ENCODE measurements around the gene TTC9.

TTC9 gene

GRCh38 chr14:70641548-70642302 lies at the start of gene TTC9:
Gene TTC9, plus strand, starts transcription at chr14:70641916. Its CDS starts 214 bp downstream, at chr14:70642130.
- no peak for DNase-seq

- no peak for DNase-seq
Observed at GRCh38 chr14:70594461-70594860, 47.3 kb upstream of the TTC9 start.

GRCh38 chr14:70595443-70596185 lies 46.1 kb upstream of the TTC9 start:
- DNase-seq, result no peak

- DNase-seq, result no peak
Observed at GRCh38 chr14:70597731-70598130, 44.0 kb upstream of the TTC9 start.

- no peak for DNase-seq
Observed at GRCh38 chr14:70599345-70599744, 42.4 kb upstream of the TTC9 start.

- peak; percentile 90 for DNase-seq
Observed at GRCh38 chr14:70600382-70601157, 41.1 kb upstream of the TTC9 start, which contains the start of gene MED6. Gene MED6, minus strand, starts transcription at chr14:70600655. Its CDS starts 18 bp downstream, at chr14:70600637.

GRCh38 chr14:70601162-70601561 lies 40.6 kb upstream of the TTC9 start:
- no peak for DNase-seq

- DNase-seq, result no peak
Observed at GRCh38 chr14:70602254-70602653, 39.5 kb upstream of the TTC9 start.

GRCh38 chr14:70611216-70611615 lies 30.5 kb upstream of the TTC9 start:
- no peak for DNase-seq

- no peak for DNase-seq
Observed at GRCh38 chr14:70616646-70617045, 25.1 kb upstream of the TTC9 start.

- no peak for DNase-seq
Observed at GRCh38 chr14:70618314-70618713, 23.4 kb upstream of the TTC9 start.

- DNase-seq, result no peak
Observed at GRCh38 chr14:70619708-70620107, 22.0 kb upstream of the TTC9 start.

- peak; percentile 68 for DNase-seq
Observed at GRCh38 chr14:70622111-70622712, 19.5 kb upstream of the TTC9 start.

- no peak for DNase-seq
Observed at GRCh38 chr14:70624972-70625371, 16.7 kb upstream of the TTC9 start.

- no peak for DNase-seq
Observed at GRCh38 chr14:70631948-70632347, 9.8 kb upstream of the TTC9 start.

- DNase-seq, result no peak
Observed at GRCh38 chr14:70635971-70636595, 5.6 kb upstream of the TTC9 start.

GRCh38 chr14:70638416-70638815 lies 3.3 kb upstream of the TTC9 start:
- no peak for DNase-seq

GRCh38 chr14:70640938-70641547 lies 673 bp upstream of the TTC9 start:
- DNase-seq, result peak; percentile 59

GRCh38 chr14:70642303-70643235 lies 853 bp downstream of the TTC9 start:
- no peak for DNase-seq

GRCh38 chr14:70643967-70644366 lies 2.3 kb downstream of the TTC9 start:
- no peak for DNase-seq

GRCh38 chr14:70645892-70646291 lies 4.2 kb downstream of the TTC9 start:
- no peak for DNase-seq
